WTC11 (cell line): ENCODE data around the gene ARHGAP45.

Source experiments
- ESRRA ChIP-seq: sonication (generic); formaldehyde crosslinking; IDR thresholded peaks from 2 replicates; pipeline ENCODE4 v1.8.1; 2022; ENCODE audit warnings: mild to moderate bottlenecking, missing genetic modification reagents, borderline replicate concordance
- GTF2I ChIP-seq: fragments of 250-450 bp; sonication (Bioruptor Pico); conservative IDR thresholded peaks from 2 replicates; pipeline ENCODE4 v1.4.0; 2021; ENCODE audit warnings: mild to moderate bottlenecking
- NFE2L1 ChIP-seq: sonication (generic); formaldehyde crosslinking; IDR thresholded peaks from 2 replicates; pipeline ENCODE4 v1.8.1; 2023; ENCODE audit warnings: missing genetic modification reagents
- RELA ChIP-seq: sonication (generic); formaldehyde crosslinking; IDR thresholded peaks from 2 replicates; pipeline ENCODE4 v1.8.1; 2022; ENCODE audit warnings: missing genetic modification reagents, mild to moderate bottlenecking, borderline replicate concordance
- SMAD3 ChIP-seq: sonication (generic); formaldehyde crosslinking; IDR thresholded peaks from 2 replicates; pipeline ENCODE4 v1.8.0; 2022; ENCODE audit warnings: missing genetic modification reagents, mild to moderate bottlenecking, borderline replicate concordance
- TP53 ChIP-seq: sonication (generic); formaldehyde crosslinking; IDR thresholded peaks from 2 replicates; pipeline ENCODE4 v1.8.1; 2023; ENCODE audit warnings: mild to moderate bottlenecking, missing genetic modification reagents
- ZBTB43 ChIP-seq: sonication (generic); formaldehyde crosslinking; IDR thresholded peaks from 2 replicates; pipeline ENCODE4 v1.8.1; 2023; ENCODE audit warnings: mild to moderate bottlenecking, missing genetic modification reagents
- ZNF121 ChIP-seq: sonication (generic); formaldehyde crosslinking; IDR thresholded peaks from 2 replicates; pipeline ENCODE4 v1.8.0; 2023; ENCODE audit warnings: missing genetic modification reagents
- TF ChIP-seq, protein P1 (sequence below): fragments of 200-600 bp; IDR thresholded peaks from 2 replicates; pipeline ENCODE4 v1.8.0; 2022; ENCODE audit warnings: antibody characterized with exemption
- TF ChIP-seq, protein P2 (sequence below): sonication (generic); formaldehyde crosslinking; IDR thresholded peaks from 2 replicates; pipeline ENCODE4 v1.8.0; 2022; ENCODE audit warnings: mild to moderate bottlenecking, missing genetic modification reagents
- TF ChIP-seq, protein P3 (sequence below): sonication (generic); formaldehyde crosslinking; IDR thresholded peaks from 2 replicates; pipeline ENCODE4 v1.8.1; 2023; ENCODE audit warnings: mild to moderate bottlenecking, missing genetic modification reagents
- TF ChIP-seq, protein P4 (sequence below): sonication (generic); formaldehyde crosslinking; IDR thresholded peaks from 2 replicates; pipeline ENCODE4 v1.8.1; 2023; ENCODE audit warnings: mild to moderate bottlenecking, missing genetic modification reagents, moderate library complexity

DNA sequence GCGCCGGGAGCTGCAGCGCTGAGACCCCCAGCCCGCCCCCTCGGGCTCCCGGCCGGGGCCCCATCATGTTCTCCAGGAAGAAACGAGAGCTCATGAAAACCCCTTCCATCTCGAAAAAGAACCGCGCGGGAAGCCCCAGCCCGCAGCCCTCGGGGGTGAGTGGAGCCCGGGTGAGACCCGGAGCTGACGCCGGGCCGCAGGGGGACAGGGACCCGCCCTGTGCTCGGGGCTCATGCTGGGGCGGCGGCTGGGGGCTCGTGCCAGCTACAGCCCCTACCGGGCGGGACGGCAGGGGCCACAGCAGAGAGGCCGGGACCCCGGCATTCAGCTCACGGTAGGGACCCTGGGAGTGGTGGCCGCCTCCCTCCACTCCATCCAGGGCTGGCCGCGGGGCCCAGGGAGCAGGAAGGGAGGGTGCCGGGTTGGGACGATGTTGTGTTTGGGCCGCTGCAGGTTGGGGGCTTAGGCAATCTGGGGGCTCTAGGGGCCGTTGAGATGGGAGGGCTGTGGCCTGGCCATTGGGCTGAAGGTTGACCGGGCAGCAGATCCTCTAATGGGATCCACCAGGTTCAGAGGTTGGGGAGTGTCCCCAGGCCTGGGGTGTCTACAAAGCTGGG lies 482 bp downstream of the ARHGAP45 start:
- TF ChIP-seq NFE2L1: no peak
- TF ChIP-seq ESRRA (CRISPR knock-in tag): no peak
- TF ChIP-seq, protein P1, sequence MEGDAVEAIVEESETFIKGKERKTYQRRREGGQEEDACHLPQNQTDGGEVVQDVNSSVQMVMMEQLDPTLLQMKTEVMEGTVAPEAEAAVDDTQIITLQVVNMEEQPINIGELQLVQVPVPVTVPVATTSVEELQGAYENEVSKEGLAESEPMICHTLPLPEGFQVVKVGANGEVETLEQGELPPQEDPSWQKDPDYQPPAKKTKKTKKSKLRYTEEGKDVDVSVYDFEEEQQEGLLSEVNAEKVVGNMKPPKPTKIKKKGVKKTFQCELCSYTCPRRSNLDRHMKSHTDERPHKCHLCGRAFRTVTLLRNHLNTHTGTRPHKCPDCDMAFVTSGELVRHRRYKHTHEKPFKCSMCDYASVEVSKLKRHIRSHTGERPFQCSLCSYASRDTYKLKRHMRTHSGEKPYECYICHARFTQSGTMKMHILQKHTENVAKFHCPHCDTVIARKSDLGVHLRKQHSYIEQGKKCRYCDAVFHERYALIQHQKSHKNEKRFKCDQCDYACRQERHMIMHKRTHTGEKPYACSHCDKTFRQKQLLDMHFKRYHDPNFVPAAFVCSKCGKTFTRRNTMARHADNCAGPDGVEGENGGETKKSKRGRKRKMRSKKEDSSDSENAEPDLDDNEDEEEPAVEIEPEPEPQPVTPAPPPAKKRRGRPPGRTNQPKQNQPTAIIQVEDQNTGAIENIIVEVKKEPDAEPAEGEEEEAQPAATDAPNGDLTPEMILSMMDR: no peak
- no peak for TF ChIP-seq RELA (CRISPR knock-in tag)
- no peak for TF ChIP-seq ZBTB43
- no peak for TF ChIP-seq GTF2I (CRISPR knock-in tag)
- TF ChIP-seq, protein P2, sequence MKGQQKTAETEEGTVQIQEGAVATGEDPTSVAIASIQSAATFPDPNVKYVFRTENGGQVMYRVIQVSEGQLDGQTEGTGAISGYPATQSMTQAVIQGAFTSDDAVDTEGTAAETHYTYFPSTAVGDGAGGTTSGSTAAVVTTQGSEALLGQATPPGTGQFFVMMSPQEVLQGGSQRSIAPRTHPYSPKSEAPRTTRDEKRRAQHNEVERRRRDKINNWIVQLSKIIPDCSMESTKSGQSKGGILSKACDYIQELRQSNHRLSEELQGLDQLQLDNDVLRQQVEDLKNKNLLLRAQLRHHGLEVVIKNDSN: no peak
- no peak for TF ChIP-seq ZNF121
- no peak for TF ChIP-seq TP53
- TF ChIP-seq SMAD3 (CRISPR knock-in tag): no peak
- TF ChIP-seq, protein P3, sequence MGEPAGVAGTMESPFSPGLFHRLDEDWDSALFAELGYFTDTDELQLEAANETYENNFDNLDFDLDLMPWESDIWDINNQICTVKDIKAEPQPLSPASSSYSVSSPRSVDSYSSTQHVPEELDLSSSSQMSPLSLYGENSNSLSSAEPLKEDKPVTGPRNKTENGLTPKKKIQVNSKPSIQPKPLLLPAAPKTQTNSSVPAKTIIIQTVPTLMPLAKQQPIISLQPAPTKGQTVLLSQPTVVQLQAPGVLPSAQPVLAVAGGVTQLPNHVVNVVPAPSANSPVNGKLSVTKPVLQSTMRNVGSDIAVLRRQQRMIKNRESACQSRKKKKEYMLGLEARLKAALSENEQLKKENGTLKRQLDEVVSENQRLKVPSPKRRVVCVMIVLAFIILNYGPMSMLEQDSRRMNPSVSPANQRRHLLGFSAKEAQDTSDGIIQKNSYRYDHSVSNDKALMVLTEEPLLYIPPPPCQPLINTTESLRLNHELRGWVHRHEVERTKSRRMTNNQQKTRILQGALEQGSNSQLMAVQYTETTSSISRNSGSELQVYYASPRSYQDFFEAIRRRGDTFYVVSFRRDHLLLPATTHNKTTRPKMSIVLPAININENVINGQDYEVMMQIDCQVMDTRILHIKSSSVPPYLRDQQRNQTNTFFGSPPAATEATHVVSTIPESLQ: no peak
- TF ChIP-seq, protein P4, sequence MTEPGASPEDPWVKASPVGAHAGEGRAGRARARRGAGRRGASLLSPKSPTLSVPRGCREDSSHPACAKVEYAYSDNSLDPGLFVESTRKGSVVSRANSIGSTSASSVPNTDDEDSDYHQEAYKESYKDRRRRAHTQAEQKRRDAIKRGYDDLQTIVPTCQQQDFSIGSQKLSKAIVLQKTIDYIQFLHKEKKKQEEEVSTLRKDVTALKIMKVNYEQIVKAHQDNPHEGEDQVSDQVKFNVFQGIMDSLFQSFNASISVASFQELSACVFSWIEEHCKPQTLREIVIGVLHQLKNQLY (CRISPR knock-in tag): no peak
